Adrenal gland (tissue), 12 donors: Measurements from ENCODE around the gene SECISBP2L. TPM values are rescaled to one million over a fixed set of nuclear protein-coding genes. Genes with fewer than 3 reads are reported as not detected.

Experiments used
- DNase-seq, 7 donors: peaks; one replicate each; pipeline ENCODE4 v3.0.0-alpha.2; 2019 to 2020
- H3K27ac ChIP-seq, 5 donors: fragments of 200-600 bp; sonication (generic) in 4 of 5; 1 replicate in 3 of 5; 2 replicates in 2 of 5; pipeline versions ENCODE4 v1.5.1 to v1.8.0; 2016 to 2020; ENCODE audit warnings: mild to moderate bottlenecking in 1 of 5
- H3K27me3 ChIP-seq: fragments of 200-600 bp; 2 replicates; pipeline ENCODE4 v1.8.0; 2021
- H3K36me3 ChIP-seq, 2 donors: fragments of 200-600 bp; replicated peaks in 1 of 2; 1 replicate in 1 of 2; 2 replicates in 1 of 2; pipeline versions ENCODE4 v1.5.1 to v1.8.0; 2018 to 2022
- H3K4me1 ChIP-seq, 2 donors: fragments of 200-600 bp; replicated peaks in 1 of 2; 1 replicate in 1 of 2; 2 replicates in 1 of 2; pipeline versions ENCODE4 v1.5.1 to v1.8.0; 2018 to 2021
- H3K4me3 ChIP-seq, 4 donors: fragments of 200-600 bp; sonication (generic) in 3 of 4; one replicate each; pipeline ENCODE4 v1.5.1; 2016 to 2018
- H3K9me3 ChIP-seq, 3 donors: fragments of 200-600 bp; sonication (generic) in 1 of 3; replicated peaks in 1 of 3; 1 replicate in 2 of 3; 2 replicates in 1 of 3; pipeline versions ENCODE4 v1.5.1 to v1.8.0; 2016 to 2021
- POLR2A ChIP-seq, 2 donors: fragments of 450-650 bp; IDR thresholded peaks; one replicate each; pipeline ENCODE4 v1.6.1; 2017; ENCODE audit warnings: antibody characterized with exemption in 2 of 2, mild to moderate bottlenecking in 2 of 2, moderate library complexity in 1 of 2
- WGBS, 4 donors: extraction: QIAGEN DNeasy Blood & Tissue Kit in 2 of 4; methylation state at CpG; one replicate each; pipeline versions ENCODE4 v1.1.5 to v1.1.7; 2013 to 2017; 5-methylcytosine and 5-hydroxymethylcytosine counted together
- intact Hi-C, 2 donors: fragments of 100-400 bp; cut with DNase I; formaldehyde crosslinking; loops; one replicate each; pipeline versions ENCODE4 v1.14.1 to v1.15.0; 2022 to 2023
- polyA plus RNA-seq, 3 donors: library from polyadenylated mRNA; stranded (reverse); fragments of 200-250 nt in 2 of 3; fragments of 350-450 nt in 1 of 3; fragmentation: Illumina TruSeq in 1 of 3; extraction: RNeasy Lipid Tissue Mini Kit (QIAGEN cat#74804) in 1 of 3; gene quantifications; one replicate each; pipeline ENCODE4 v1.2.3, GENCODE V29; 2013 to 2014
- total RNA-seq, 9 donors: library from RNA; depleted of rRNA in 4 of 9; stranded (reverse); fragments of >200 nt in 4 of 9; fragments of 120-200 nt in 1 of 9; fragmentation: NEBNext Ultra II Directional in 1 of 9; extraction: Animal tissue kit (Norgen Biotek cat#: 25700) in 1 of 9; gene quantifications; one replicate each; pipeline versions ENCODE4 v1.1.0 to v1.2.4, GENCODE V29; 2013 to 2023
- TF ChIP-seq, protein P1 (sequence below), 6 experiments: fragments of 450-650 bp in 4 of 6; fragments of 200-600 bp in 2 of 6; sonication (generic) in 1 of 6; IDR thresholded peaks; 1 replicate in 5 of 6; 2 replicates in 1 of 6; pipeline versions ENCODE4 v1.5.1 to v1.8.0; 2016 to 2021; ENCODE audit warnings: antibody characterized with exemption in 6 of 6, mild to moderate bottlenecking in 2 of 6, moderate library complexity in 1 of 6
- donor health status: healthy with polysubstance abuse.
- donor health status: Bipolar disorder and iron deficiency.
- donor health status: DM: yes; HTN: yes; CAD: no.
- donor health status: DM: no; HTN: no; CAD: no.
- donor health status: DM: no; HTN: no; CAD: no.
- donor health status: DM: yes; HTN: yes; CAD: no.

The SECISBP2L gene
- total and polyA plus RNA-seq, 12 donors = 9.1 to 117 (median 44.2) TPM

DNA sequence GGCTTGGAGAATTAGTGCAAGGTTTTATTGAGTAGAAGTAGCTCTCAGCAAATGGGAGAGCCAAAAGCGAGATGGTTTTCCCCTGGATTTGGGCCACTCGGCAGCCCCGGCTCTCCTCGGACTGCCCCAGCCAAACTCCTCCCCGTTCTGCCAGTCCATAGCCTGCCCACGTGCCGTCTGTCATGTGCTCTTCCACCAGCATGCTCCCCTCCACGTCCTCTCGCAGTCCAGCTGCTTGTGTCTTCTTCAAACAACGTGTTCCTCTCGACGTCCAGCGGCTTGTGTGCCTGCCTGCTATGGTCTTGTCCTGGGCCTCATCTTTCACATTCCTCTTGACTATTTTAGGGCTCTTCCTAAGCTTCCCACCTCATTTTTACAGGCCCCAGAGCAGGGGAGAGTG is 16.7 kb upstream of the SECISBP2L start:
- intact Hi-C loops = no loop called here
- H3K27me3 ChIP-seq = no peaks in the 10 kb centered on the region
- H3K36me3 ChIP-seq = no peaks in the 10 kb centered on the region
- no peak for TF ChIP-seq POLR2A (IDR thresholded peaks at IDR 0.05)
- TF ChIP-seq, protein P1, sequence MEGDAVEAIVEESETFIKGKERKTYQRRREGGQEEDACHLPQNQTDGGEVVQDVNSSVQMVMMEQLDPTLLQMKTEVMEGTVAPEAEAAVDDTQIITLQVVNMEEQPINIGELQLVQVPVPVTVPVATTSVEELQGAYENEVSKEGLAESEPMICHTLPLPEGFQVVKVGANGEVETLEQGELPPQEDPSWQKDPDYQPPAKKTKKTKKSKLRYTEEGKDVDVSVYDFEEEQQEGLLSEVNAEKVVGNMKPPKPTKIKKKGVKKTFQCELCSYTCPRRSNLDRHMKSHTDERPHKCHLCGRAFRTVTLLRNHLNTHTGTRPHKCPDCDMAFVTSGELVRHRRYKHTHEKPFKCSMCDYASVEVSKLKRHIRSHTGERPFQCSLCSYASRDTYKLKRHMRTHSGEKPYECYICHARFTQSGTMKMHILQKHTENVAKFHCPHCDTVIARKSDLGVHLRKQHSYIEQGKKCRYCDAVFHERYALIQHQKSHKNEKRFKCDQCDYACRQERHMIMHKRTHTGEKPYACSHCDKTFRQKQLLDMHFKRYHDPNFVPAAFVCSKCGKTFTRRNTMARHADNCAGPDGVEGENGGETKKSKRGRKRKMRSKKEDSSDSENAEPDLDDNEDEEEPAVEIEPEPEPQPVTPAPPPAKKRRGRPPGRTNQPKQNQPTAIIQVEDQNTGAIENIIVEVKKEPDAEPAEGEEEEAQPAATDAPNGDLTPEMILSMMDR (IDR thresholded peaks at IDR 0.05) = no peak
- peaks cover 4 to 14% of the 10 kb centered on the region in 2 donors for H3K4me1 ChIP-seq
- H3K27ac ChIP-seq = no peak overlapping the region
- no peak overlapping the region for H3K4me3 ChIP-seq
- H3K9me3 ChIP-seq = no peaks in the 10 kb centered on the region
- WGBS, 4 donors = 84 to 92% (median 88%) methylated on average over 11 to 13 of the region's 13 CpGs
- no peak for DNase-seq

- 30 to 46% (median 38%) methylated on average over 4 of the region's 4 CpGs for WGBS, 4 donors
- Histone ChIP-seq H3K27me3 (no peaks in the 10 kb centered on the region), H3K9me3 (no peaks in the 10 kb centered on the region), H3K27ac (peak overlapping the region in 3 of 5 donors; percentile 37 to 50 (median 43)), H3K4me3 (no peak overlapping the region), H3K36me3 (no peaks in the 10 kb centered on the region), H3K4me1 (peaks cover 0 to 9% of the 10 kb centered on the region in 2 donors)
- intact Hi-C loops = no loop called here
- peak in 1 of 7 donors; percentile 8 for DNase-seq
- no peak for TF ChIP-seq POLR2A (IDR thresholded peaks at IDR 0.05)
- TF ChIP-seq, protein P1 (IDR thresholded peaks at IDR 0.05) = peak in 2 of 6 experiments; percentile 19 to 37
Observed at GRCh38 chr15:49060710-49061495, 14.7 kb upstream of the SECISBP2L start.

GRCh38 chr15:49059491-49059890 is 13.2 kb upstream of the SECISBP2L start:
- DNase-seq = no peak
- H3K9me3 ChIP-seq = no peaks in the 10 kb centered on the region
- peak overlapping the region in 1 of 5 donors; percentile 43 for H3K27ac ChIP-seq
- peaks cover 0 to 9% of the 10 kb centered on the region in 2 donors for H3K4me1 ChIP-seq
- intact Hi-C loops = no loop called here
- no peak overlapping the region for H3K4me3 ChIP-seq
- 77 to 94% (median 85%) methylated on average over 3 of the region's 3 CpGs for WGBS, 4 donors
- H3K36me3 ChIP-seq = no peaks in the 10 kb centered on the region
- H3K27me3 ChIP-seq = no peaks in the 10 kb centered on the region
- TF ChIP-seq, protein P1 (IDR thresholded peaks at IDR 0.05) = no peak
- TF ChIP-seq POLR2A (IDR thresholded peaks at IDR 0.05) = no peak

DNA sequence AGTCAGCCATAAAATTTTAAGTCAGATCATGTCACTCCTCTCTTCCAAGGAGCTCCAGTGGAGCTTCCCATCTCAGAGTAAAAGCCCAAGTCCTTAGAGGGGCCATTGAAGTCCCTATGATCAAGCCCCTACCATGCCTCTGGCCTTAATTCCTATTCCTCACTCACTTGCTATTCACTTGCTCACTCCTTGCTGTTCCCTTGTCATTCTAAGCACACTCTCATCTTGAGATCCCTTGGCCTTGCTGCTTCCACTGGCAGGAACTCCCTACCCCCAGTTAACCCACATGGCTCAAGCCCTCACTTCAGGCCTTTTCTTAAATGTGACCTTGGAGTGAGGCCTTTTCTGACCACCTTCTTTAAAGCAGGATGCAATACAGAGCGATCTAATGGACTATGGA is 12.3 kb upstream of the SECISBP2L start:
- Histone ChIP-seq H3K36me3 (no peaks in the 10 kb centered on the region), H3K27me3 (no peaks in the 10 kb centered on the region), H3K9me3 (no peaks in the 10 kb centered on the region), H3K4me1 (peaks cover 0 to 4% of the 10 kb centered on the region in 2 donors), H3K4me3 (no peak overlapping the region), H3K27ac (no peak overlapping the region)
- 89 to 100% (median 97%) methylated on average over 1 of the region's 1 CpG for whole genome bisulfite sequencing, 4 donors
- intact Hi-C loops = no loop called here
- no peak for TF ChIP-seq POLR2A (IDR thresholded peaks at IDR 0.05)
- TF ChIP-seq, protein P1 (IDR thresholded peaks at IDR 0.05) = no peak
- no peak for DNase-seq
